GM19023 (cell line): Measurements from ENCODE around the gene ATP6V1A.

Experiments
- ATAC-seq: cut with Tn5 transposase; IDR thresholded peaks from one replicate; pipeline ENCODE4 v1.9.1; 2021; ENCODE audit warnings: mild to moderate bottlenecking, moderate library complexity; ENCODE audit not compliant: unreplicated experiment

The ATP6V1A gene

GRCh38 chr3:113746548-113747282 lies at the start of gene ATP6V1A:
Gene ATP6V1A (plus strand): TSS chr3:113747035. CDS start chr3:113778754, 31,719 bp downstream.
- peak; percentile 47 for ATAC-seq

GRCh38 chr3:113697500-113698090 lies 49.2 kb upstream of the ATP6V1A start:
- no peak for ATAC-seq

- no peak for ATAC-seq
Observed at GRCh38 chr3:113698213-113698742, 48.6 kb upstream of the ATP6V1A start.

DNA sequence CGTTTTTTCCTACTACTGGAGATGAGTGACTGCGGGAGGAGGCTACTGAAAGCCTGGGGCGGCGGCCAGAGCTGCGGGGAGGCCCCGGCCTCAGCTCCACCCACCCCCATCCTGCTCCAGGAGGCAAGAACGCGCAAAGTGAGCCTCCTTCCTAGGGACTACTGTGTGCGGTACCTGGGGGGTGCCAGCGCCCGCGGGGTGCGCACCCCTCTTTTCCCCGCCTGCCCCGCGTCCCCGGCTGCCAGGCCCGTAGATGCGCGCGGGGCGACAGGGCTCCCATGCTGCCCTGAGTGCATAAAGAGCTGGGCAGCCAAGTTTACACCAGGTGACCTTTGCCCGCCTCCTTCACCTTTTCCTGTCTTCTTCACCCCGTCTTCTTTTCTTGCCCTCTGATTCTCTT lies 47.9 kb upstream of the ATP6V1A start:
- ATAC-seq: no peak

DNA sequence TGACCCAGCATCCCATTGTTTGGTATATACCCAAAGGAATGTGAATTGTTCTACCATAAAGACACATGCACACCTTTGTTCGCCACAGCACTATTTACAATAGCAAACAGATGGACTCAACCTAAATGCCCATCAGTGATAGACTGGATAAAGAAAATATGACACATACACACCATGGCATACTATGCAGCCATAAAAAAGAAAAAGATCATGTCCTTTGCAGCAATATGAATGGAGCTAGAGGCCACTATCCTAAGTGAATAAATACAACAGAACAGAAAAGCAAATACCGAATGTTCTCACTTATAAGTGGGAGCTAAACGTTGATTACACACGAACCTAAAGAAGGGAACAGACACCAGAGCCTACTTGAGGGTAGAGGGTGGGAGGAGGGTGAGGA lies 39.0 kb upstream of the ATP6V1A start:
- ATAC-seq: no peak

GRCh38 chr3:113712129-113712528 lies 34.7 kb upstream of the ATP6V1A start:
- no peak for ATAC-seq

DNA sequence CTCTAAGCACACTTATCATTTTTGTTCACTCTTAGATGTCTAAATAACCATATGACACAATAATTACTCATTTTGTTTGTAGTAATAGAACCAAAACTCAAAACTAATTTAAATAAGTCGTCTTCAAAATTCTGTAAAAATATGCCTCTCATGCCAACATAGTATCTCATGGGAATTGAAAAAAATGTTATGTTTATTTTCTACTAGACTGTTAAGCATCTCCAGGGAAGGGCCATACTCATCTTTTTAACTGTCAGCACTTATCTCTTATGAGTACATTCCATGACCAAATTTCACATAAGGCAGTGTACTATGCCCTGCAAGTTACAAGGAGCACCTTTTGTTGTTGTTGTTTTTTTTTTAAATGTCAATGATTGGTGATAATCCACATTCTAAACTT lies 32.1 kb upstream of the ATP6V1A start:
- ATAC-seq: no peak

GRCh38 chr3:113717308-113717707 lies 29.5 kb upstream of the ATP6V1A start:
- ATAC-seq: no peak

- ATAC-seq: no peak
Observed at GRCh38 chr3:113717818-113718217, 29.0 kb upstream of the ATP6V1A start.

- no peak for ATAC-seq
Observed at GRCh38 chr3:113719294-113719693, 27.5 kb upstream of the ATP6V1A start.

DNA sequence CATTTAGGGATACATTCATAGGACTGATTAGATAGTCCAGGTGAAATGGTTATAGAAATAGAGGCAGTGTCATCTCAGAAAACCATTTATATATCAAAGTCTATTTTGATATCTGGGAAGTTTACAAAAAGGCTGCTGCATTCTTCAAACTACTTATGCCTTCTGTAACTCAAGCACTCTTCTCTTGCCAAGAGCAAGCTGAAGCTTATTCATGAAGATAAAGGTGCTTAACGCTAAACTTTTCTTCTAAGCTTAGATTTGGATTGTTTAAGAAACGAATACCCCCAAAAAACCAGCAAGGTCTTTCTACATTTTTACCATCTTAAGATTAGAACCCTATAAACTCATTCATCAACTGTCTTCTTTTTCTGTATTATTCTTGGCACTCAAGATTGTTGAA lies 27.1 kb upstream of the ATP6V1A start:
- ATAC-seq: no peak

DNA sequence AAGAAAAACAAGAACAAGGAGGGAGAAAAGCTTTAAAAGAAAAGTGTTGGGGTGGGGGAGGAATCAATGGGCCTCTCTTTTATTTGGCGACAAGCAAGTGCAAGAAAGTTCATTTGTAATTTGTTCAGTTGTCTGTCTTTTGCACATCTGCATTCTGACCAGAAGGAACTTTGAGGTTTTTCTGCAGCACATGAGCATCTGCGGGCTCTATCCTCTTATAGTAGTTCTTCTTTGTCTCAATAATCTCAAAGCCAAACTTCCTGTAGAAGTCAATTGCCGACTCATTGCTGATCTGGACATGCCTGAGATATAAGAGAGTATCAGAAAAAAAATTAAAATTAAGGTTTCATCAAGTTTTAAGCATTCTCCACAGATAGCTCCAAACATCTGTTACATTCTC lies 25.2 kb upstream of the ATP6V1A start:
- no peak for ATAC-seq

- no peak for ATAC-seq
Observed at GRCh38 chr3:113728661-113729060, 18.2 kb upstream of the ATP6V1A start.

- ATAC-seq: no peak
Observed at GRCh38 chr3:113730550-113730949, 16.3 kb upstream of the ATP6V1A start.

DNA sequence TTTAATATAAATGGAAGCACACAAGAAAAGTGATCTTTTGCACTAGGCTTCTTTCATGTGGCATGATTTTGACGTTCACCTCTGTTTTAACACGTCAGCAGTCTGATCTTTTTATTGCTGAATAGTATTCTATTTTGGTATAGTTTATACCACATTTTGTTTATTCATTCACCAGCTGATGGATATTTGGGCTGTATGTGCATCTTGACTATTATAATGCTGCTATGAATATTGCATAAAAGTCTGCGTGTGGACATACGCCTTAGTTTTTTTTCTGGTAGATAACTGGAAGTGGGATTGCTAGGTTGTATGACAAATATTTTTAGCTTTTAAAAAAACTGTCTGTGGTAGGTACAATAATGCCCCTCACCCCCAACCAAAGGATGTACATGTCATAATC lies 15.1 kb upstream of the ATP6V1A start:
- ATAC-seq: no peak

- peak; percentile 58 for ATAC-seq
Observed at GRCh38 chr3:113736548-113737089, 10.2 kb upstream of the ATP6V1A start.

- no peak for ATAC-seq
Observed at GRCh38 chr3:113741086-113741485, 5.7 kb upstream of the ATP6V1A start.

DNA sequence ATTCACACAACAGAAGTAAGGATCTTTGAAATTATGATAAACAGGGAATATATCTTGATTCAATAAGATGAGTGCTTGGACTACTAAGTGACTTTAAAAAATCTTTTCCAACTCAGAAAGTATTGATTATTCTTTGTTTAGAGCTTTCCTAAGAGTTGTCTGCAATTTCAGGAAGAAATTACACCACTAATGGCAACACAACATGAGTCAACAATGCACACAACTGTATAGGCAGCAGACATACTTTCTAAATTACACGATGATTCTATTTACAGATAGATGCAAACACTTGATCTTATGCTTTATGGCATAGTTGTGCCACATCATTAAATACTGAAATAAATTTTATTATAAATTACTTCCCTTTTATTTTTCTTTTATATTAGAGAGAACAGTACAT lies 5.2 kb upstream of the ATP6V1A start:
- ATAC-seq: no peak

DNA sequence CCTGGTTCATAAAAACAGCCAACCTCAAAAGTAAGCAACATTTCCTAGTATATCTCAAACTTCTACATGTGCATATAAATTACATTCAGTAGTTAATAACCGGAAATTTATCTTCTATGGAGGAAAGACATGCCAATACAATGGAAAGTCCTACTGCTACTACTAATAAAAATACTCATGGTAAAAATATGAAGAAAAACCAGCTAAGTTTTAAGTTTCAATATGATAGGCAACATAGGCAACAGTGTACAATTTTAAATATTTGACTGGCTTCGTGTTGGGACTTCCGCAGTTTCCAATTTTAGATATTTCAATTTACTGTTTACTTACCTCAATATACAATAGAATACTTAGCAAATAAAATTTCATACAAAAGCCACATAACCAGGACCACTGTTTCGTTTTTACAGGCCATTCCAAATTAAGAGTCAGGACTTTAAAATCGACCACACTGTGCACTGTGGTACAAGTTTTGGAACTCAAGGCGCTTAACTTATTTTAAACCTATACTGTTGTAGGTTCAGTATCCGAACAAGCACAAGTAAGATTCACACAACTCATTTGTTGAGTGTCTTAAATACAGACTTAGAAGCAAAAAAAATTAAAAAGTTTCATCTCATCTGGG lies 3.7 kb upstream of the ATP6V1A start:
- ATAC-seq: no peak

DNA sequence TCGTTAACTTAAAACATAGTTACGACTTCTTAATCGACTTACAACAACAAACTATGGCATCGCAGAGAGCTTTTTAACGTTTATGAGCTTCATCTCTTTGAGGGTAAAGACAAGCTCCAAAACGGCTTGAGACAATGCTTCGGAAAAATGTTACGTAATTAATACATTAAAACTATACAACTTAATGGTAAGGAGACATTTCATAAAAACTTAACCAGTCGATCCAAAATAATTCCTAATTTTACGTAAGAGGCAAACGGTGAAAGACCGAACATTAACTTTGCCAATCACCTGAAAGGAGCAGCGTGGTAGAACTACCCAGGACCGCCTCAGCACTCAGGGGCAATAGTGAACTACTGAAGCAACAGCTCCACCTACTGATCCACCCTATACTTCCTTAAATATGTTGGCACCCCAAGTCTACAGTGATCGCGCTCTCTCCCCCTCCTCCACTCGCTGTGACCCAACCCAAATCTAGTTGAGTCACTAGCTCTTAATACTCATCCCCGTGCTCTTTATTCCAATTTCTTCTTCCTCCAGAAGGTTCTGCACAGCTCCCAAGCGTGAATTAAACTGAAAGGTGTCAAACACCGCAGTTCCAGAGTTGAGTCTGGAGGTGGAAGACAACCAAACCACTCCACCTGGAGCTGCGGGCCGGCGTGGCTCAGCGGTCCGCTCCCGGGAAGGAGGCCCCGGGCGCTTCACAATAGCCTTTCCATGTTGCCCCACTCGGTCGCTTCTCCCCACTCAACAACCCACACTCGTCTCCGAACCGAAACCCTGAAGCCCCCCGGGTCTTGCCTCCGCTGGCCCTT lies 1.7 kb upstream of the ATP6V1A start:
- peak; percentile 53 for ATAC-seq
